HL-60/S4 treated with retinoic acid at 250 ng/mL for 4 days and 3 days (cell line): ENCODE results near the gene BTBD9.

Experiments
- in situ Hi-C: fragments of 300-500 bp; cut with MboI; formaldehyde crosslinking; loops from 2 replicates; pipeline ENCODE4 v1.7.0; 2022; ENCODE audit warnings: low sequenced_read_pairs

The BTBD9 gene

DNA sequence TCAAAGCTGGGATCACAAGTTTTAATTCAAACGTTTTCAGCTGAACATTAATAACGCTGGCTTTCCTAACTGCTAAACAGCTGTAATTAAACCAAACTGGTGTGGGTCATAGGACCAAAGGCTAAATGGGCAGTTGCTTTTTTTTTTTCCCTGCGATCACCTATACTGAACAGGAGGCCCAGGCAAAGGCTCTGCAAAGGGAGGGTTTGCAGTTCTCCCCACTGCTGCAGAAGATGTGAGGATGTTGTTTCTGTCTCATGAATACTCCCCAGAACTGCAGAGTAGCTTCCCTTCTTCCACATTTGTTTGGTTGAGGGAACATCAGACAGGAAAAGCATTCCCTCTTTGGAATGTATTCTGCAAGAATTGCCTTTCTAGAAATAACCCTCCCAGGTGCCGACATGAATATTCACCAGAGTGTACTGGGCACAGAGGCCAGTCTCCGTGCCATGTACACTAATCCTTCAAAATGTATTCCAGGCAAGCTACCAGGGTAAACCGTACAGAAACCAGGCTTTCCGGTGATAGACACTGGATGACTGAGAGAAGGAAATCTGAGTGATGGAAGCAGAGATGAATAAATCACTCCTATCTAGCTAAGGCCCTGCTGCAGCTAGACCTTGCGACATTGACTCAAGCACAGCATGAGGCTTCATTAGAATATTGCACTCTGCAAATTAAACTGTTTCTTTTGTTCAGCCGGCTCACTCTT, 370.1 kb downstream of the BTBD9 start:
- in situ Hi-C loops: no loop called here

DNA sequence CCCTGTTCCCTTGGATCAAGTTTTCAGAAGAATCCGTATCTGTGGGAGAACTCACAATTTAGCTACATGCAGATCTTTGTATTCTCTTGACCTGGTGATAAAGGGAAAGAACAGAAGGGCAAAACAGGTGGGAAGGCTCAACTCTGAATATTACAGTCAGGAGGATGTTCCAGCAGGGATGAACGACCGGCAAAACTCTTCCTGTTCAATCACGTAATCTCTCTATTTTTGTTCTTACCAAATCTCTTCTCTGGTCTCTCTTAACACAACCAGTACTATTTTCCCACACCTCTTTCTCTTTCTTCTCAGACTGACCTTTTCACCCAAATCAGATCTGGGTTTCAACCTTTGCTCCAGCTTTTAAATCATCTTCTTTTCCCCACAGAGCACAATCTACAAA, 371.4 kb downstream of the BTBD9 start:
- in situ Hi-C loops: no loop called here

GRCh38 chr6:38266921-38267354, 372.8 kb downstream of the BTBD9 start:
- in situ Hi-C loops: no loop called here

- in situ Hi-C loops: no loop called here
Observed at GRCh38 chr6:38264605-38265004, 375.1 kb downstream of the BTBD9 start.

DNA sequence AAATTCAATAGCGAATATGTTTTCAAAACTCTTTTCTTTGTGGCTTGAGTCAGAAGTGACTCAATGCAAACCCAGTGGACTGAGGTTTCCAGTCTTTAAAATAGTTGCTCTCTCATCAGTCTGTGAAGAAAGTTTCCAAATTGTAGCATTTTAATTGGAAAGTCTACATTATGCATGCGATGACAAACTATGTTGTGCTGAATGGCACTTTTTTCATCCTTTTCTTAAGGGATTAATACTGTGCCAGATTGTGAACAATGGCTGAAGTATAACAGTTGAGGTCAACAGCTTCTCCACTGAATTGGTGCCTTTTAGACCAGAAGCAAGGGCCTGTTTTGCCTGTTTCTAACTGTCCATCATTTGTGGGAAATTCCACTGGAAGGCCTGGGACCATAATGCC, 377.1 kb downstream of the BTBD9 start:
- in situ Hi-C loops: no loop called here

- in situ Hi-C loops: no loop called here
Observed at GRCh38 chr6:38262026-38262425, 377.7 kb downstream of the BTBD9 start.

- in situ Hi-C loops: no loop called here
Observed at GRCh38 chr6:38261626-38262025, 378.1 kb downstream of the BTBD9 start.

DNA sequence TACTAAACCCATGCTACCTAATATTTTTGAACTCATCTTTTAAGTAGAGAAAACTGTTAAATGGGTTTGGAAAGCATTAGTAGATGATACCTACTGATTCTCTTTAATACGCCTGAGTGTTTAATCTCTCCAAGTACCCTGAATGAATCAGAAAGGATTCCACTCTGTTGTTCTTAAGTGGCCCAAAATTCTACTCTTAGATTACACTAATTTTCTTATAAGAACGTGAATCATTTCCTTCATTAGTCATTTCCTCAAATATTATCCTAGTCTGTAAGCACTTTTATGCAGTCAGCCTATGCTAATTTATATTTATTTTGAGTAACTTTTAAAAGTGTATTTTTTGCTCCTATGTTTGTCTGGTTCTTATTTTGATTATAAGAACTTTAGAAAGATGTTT, 380.0 kb downstream of the BTBD9 start:
- in situ Hi-C loops: no loop called here

DNA sequence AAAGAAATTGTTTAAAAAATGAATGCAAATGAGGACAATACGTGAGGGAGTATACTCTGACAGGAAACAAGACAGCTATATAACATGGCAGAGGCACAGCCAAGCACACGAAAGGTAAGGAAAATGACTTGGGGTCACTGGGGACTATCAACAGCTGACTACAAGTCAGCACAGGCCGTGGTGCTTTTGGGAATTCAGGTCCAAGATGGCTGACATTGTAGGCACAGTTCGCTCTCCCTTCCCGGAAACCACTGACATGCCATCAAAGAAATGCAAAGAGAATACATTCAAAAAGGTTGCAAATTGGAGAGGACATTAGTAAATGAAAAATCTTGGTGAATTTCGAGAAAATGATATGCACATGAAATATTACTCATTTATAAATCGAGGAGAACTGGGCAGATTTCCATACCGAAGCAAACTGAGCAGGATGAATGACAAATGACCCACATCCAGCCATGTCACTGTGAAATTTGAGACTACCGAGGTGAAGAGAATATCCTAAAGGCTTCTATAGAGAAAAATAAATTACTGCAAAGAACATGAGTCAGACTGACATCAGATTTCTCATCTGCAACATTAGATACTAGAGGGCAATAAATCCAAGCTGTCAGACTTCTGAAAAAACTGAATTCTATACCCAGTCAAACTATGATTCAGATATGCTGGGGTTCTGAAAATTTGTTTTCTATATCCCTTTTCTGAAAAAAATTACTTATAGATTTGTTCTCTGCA, 391.1 kb downstream of the BTBD9 start:
- in situ Hi-C loops: no loop called here

- in situ Hi-C loops: no loop called here
Observed at GRCh38 chr6:38245295-38245694, 394.4 kb downstream of the BTBD9 start.

GRCh38 chr6:38244869-38245268, 394.9 kb downstream of the BTBD9 start:
- in situ Hi-C loops: no loop called here

DNA sequence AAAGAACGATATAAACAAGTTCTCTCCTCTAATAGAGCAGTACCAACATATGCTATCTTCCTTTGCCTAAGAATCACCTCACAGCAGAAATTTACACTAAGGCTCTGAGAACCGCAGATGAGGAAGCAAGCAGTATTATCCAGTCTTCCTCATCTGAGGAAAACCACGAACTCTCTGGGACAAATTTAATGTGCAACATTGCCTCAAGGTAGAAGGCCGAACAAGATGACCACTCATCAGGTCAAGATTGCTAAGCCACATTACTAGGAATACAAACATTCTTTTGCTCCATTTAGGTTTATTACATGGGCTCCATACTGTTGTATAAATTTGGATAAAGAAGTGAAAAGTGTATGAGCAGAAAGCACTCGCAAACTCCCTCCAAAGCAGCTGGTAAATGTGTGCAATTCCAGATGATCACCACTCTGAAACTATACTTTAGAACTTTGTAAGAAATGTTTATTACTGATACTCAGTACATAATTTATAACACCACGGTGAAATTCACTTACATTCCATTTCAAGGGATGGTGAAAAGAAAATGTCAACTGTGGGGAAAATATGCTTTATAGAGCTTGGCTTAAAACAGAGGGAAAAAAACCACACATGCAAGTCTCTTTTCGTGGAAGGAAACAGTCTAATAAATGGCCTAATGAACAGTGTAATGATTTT, 398.4 kb downstream of the BTBD9 start:
- in situ Hi-C loops: no loop called here

DNA sequence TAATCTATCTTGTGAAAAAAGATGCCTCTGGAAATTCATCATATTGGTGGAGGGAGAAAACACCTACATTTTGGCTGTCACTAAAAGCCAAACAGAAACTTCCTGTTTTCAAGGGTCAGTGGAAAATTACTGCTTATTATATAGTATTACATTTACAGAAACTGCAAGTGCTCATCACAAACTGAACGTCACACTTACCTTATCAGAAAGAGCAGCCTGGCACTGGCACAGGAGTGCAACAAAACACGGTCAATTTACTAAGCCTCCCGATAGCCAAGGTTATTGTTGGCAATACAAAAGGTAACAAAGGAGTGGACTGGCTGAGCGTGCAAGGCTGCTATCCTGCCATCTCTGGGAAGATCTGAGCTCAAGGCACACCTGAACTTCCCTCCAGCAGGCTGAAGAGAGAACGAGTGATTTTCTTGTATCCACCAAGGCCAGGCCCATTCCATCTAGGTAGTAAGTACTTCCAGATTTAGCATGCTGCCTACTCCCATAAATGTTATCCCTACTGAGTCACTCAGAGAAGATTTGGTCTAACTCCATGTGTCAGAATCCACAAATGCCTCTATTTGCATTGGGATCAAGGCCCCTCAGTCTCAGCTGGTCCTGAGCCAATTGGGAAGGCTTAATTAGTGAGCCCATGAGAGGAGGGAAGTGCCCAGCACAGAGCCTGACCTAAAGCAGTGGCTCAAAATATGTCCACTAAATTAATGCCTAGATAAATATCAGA, 399.8 kb downstream of the BTBD9 start:
- in situ Hi-C loops: no loop called here

DNA sequence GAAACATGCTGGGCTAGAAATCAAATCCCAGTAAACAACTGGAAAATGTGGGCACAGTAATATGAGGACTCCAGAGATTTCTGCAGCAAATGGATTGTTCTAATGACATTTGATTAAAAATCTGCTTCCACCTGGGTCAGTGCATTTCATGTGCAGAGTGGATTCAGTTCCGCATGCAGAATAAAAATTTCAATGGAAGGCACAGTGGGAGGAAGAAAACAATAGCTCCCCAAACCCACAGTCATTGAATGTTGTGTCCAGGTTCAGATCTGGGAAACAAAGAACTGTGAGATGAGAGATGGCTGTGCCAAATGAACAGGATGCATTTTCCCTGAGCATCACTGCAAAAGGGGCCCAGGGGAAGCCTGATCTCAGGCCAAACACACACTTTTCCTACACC, 403.1 kb downstream of the BTBD9 start:
- in situ Hi-C loops: no loop called here

DNA sequence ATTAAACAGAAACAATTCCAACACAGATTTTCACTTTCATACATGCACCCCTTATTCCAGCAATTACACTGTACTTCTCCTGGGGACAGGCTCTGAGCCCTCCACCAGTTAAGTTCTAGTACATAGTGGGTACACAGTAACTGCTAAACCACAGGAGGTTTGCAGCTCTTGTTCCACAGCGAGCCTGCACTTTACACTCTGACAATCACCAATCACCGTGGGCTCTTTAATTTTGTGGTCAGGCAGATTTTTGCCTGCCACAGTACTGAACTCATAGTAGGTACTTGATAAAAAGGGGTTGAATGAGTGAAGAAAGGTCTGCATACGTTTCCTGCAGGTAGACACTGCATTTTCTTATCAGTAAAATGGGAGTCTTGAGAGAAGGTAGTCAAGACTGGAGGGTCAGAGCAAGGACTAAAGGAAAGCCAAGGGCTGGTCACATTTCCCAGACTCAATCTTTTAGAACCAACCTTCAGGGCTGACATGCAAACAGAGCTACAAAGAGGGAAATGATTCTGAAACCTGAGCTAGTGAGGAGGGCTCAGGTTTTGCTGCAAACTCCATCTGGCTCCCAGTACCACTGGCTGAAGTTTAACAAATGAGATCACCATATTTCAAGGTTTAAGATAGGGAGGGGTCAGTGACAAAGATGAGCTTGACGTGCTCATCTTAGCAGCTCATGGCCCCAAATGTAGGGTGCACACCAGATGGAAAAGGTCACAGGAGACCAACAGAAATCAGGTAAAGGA, 404.6 kb downstream of the BTBD9 start:
- in situ Hi-C loops: no loop called here

GRCh38 chr6:38234141-38234540, 405.6 kb downstream of the BTBD9 start:
- in situ Hi-C loops: no loop called here

GRCh38 chr6:38233161-38233791, 406.5 kb downstream of the BTBD9 start:
- in situ Hi-C loops: no loop called here

- in situ Hi-C loops: no loop called here
Observed at GRCh38 chr6:38225766-38226165, 414.0 kb downstream of the BTBD9 start.

- in situ Hi-C loops: no loop called here
Observed at GRCh38 chr6:38221251-38221650, 418.5 kb downstream of the BTBD9 start.

- in situ Hi-C loops: no loop called here
Observed at GRCh38 chr6:38220069-38220723, 419.5 kb downstream of the BTBD9 start.
